T-helper 2 cell treated with Interferon-gamma antibody and Interleukin-4, amounts not matched to agents 100 ng/mL and 5 ng/mL, for 36 hours (primary cell): Measurements from ENCODE around the gene SEPTIN8. TPM values are rescaled to one million over a fixed set of nuclear protein-coding genes. Genes with fewer than 3 reads are reported as not detected.

Source experiments
- intact Hi-C: fragments of 100-400 bp; cut with micrococcal nuclease; formaldehyde crosslinking; loops from one replicate; pipeline ENCODE4 v1.15.1; 2023
- total RNA-seq: library from RNA; stranded (reverse); gene quantifications from 2 replicates; pipeline ENCODE4 v1.2.3, GENCODE V29; 2022

The SEPTIN8 gene, protein sequence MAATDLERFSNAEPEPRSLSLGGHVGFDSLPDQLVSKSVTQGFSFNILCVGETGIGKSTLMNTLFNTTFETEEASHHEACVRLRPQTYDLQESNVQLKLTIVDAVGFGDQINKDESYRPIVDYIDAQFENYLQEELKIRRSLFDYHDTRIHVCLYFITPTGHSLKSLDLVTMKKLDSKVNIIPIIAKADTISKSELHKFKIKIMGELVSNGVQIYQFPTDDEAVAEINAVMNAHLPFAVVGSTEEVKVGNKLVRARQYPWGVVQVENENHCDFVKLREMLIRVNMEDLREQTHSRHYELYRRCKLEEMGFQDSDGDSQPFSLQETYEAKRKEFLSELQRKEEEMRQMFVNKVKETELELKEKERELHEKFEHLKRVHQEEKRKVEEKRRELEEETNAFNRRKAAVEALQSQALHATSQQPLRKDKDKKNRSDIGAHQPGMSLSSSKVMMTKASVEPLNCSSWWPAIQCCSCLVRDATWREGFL
- total RNA-seq = 28.2 and 32.6 TPM in 2 replicates

DNA sequence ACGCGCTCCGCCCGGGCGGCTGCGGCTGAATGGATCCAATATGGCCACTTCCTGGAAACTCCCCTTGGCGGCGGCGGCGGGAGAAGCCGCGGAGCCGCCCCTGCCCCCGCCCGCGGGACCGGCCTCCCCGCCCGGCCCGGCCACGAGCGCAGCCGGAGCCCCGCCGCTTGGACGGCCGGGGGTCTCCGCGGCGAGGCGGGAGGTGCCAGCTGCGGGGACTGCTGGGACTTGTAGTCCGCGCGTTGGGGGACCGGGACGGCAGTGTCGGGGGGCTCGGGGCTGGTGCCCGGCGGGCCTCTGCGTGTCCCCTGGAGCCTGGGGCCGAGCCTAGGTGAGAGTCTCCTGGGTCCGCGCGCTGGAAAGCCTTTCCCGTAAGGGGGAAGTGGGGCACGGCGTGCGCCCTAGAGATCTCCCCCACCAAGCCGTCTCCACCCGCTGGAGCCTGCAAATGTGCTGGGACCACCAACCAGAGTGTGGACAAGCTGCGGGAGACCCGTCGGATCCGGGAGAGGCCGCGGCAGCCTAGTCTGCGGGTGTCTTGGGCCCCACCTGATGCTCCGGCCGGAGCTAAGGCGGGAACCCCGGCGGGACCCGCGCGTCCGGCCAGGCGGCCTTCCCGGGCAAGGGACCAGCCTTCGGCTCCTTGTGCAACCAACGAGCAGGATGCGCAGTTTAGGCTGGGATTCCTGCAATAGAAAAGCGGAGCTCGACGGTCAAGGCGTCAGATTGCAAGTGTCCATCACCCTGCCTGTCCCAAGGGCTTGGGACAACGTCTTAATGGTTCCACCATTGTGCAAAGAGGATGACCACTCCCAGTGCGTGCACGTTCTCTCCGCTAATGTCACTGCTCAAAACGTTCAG is at the start of gene SEPTIN8:
TSS of gene SEPTIN8 (minus strand) at position 31 of the 861 bp plus-strand sequence. CDS start 102 bp downstream, outside the sequence.
- intact Hi-C loops = loop anchor here (5.0 kb wide), 2 partner anchors 40 to 45 kb away; partner anchors contain the start of gene KIF3A

DNA sequence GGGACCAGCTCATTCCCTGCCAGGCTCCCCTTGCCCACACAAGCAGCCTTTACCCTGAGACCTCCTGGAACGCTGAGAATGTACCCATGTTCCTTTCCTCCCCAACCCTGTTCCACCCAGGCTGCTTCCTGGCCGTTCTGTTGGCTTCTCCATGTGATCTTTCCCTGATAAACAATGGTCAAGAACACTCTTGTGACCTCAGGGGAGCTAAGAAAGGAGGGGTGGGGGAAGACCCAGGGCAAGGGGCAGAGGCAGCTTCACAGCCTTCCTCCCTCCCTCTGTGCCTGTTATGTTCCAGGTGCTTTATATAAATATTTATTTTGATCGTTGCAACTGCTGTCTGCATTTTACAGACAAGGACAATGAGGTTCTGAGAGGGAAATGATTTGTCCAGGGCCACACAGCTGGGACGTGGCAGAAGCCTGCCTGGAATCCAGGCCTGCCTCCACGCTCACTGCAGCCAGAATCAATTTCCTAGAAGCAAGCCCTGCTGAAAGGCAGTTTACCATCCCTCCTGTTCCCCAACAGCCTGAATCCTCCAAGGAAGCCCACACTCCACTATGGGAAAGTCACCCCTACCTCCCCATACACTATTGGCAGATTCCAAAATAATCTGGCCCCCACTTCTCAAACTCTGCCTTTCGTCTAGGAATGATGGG is 49.5 kb upstream of the SEPTIN8 start:
- intact Hi-C loops = no loop called here

DNA sequence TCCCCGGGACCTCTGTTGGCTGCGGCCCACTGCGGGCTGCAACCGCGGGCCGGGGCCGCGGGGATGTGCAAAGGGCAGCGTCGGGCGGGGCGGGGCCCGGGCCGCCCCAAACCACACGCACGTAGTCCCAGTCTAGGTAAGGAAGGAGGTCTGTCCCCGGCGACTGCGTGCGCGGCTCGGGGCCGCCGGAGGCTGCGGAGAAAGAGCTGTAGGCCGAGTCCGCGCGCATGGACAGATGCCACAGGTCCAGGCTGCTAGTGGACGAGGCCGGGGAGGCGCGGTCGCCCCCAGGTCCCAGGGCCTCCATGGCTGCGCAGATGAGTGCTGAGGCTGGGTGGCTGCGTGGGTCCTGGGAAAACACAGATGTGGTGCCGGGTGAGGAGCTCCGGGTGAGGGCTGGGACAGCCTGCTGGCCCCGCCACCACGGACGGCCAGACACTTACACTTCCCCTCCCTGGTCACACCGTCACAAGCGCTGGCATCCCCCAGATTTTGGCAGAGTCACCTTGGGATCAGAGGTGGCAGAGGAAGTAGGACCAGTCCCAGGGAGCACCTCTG is 48.9 kb upstream of the SEPTIN8 start:
- intact Hi-C loops = no loop called here

DNA sequence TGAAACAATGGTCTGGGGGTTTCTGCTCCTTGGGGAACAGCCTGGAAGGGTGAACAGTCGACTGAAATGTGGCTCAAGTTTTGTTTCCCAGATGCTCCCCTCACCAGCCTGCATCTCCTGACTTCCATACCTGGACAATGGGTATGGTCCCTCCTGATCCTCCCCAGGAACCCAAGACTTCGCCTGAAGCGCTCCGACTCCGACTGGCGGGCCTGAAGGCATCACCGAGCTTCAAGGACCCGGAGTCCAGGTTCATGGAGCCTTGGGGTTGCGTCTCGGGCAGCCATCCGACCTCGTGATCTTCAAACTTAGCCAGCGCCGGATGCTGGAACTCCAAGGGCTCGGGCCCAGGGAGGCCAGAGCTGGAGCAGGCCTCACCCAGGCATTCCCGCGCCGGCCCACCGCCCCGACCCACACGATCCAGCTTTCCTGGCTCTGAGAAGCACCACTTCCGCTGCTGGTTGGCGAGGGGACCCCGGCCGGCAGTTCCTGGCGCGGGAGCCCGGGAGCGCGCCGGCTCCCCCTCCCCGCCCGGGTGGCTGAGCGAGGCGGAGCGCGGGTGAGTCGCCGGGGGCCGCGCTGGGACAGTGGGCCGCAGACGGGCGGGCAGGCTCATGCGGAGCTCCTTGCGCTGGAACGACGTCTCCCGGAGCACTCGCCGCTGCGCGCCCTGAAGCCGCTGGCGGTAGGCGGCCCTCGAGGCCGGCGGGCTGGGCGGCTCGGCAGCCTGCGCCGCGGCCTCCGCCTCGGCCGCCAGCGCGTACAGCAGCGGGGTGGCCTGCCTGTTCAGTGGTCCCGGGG is 48.2 kb upstream of the SEPTIN8 start:
- intact Hi-C loops = no loop called here

DNA sequence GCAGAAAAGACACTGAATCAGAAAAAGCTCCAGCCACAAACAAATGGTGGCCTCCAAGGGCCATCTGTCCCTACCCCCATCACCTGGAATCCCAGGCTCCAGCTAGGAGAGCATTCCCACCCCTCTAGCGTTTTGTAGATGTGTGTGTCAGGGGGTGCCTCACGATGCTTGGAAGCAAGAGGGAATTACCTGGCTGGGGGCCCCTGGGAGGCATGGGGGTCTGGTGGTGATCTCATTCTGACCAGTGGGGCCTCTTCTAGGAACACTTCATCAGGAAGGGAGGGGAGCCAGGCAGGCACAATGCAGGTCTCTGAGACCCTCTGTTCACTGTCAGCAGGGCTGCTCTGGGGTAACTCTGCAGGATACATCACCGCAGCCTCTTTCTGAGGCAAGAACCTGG is 47.4 kb upstream of the SEPTIN8 start:
- intact Hi-C loops = loop anchor here (5.0 kb wide), 2 partner anchors 47 to 87 kb away; partner anchors contain the start of genes KIF3A and SEPTIN8

DNA sequence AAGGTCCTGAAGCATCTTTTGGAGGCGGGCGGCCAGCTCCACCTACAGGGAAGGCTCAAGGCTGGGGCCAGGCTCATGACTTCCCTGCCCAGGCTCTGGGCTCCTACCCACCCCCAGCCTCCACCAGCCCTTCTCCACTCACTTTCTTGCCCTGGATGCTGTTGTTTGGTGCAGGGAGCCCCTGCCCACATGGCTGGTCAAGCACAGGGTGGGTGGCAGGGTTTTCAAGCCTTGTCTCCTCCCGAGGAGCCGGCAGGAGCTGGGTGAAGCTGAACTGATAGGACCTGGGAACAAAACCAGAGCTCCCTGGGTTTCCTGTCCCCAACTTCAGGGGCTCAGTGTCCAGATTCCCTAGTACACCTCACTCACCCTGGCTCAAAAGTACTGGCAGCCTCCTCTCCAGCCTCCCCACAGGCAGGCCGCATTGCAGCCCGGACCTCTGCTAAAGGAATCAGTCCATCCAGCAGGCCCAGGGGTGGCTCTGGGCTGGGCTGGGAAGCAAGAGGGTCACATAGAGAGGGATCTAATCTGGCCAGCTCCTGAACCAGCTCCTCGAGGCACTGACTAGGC is 46.5 kb upstream of the SEPTIN8 start:
- intact Hi-C loops = loop anchor here (5.0 kb wide), 2 partner anchors 46 to 86 kb away; partner anchors contain the start of genes KIF3A and SEPTIN8

DNA sequence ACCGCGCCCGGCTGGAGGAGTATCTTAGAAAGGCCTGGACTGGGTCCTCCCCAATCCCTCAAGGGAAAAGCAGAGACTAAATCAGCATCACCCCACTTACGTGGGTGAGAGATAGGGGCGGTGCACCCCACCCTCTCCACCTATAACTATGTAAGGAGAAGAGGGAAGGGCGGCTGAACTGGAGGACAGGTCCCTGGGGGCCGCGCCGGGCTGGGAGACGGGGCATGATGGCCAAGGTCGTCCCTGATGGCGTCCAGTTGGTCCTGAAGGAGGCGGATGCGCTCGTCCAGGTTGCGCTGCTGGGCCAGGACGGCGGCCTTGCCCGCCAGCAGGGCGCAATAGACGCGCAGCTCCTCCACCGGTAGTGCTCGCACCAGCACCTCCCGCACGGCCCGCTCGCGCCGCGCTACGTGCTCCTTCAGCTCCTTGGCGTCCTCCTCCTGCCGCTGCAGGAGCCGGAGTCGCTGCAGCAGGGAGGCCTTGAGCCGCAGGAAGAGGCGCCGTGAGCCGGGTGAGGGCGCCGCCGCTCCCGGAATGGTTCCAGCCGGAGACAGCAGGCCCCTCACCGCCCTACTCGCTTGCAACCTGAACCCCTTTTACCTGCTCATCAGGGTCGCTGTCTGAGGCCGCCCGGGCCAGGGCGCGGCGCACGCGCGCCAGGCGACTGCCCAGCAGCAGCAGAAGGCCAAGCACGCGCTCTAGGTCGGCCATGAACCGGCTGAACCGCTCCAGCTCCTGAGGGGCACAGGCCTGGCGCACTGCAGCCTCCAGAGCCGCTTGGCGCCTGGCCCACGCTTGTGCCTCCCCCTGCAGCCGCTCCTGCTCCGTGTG is 45.8 kb upstream of the SEPTIN8 start:
- intact Hi-C loops = loop anchor here (5.0 kb wide), 2 partner anchors 46 to 86 kb away; partner anchors contain the start of genes KIF3A and SEPTIN8

DNA sequence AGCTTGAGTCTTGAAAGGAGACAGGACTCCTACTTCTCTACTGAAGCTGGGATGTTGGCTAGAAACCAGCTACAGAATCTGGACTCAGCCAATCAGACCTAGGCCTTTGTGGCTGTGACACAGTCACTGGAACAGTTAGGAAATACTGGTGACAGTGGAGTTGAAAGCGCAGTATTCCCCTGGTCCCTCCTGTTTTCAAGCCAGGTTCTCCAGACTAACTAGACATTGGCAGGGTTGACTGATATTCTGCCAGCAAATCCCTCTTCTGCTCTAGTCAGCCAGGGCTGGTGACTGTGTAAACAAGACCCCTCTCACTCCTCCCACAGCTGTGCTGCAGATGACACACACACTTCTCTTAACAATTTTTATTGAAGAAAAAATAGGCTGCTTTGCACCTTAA is 44.8 kb upstream of the SEPTIN8 start:
- intact Hi-C loops = loop anchor here (2.0 to 5.0 kb wide), 3 partner anchors 44 to 435 kb away; partner anchors contain the start of genes KIF3A and SEPTIN8

DNA sequence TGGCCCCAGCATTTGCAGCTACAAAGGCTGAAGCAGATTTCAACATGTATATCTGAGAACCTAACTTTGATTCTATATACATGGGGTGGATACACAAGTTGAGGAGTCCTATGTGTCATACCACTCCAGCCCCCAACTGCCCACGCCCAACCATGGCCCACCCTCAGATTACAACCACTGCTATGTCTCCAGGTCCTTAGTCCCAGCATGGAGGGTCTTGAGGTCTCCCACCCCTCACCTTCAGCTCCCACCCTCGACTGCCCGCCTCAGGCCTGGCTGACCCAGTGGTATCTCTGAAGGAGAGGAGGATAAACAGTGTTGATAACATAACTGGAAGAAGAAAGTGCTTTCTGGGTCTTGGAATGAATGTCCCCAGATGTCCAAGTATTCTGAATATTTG is 44.3 kb upstream of the SEPTIN8 start:
- intact Hi-C loops = loop anchor here (2.0 to 5.0 kb wide), 3 partner anchors 44 to 435 kb away; partner anchors contain the start of genes KIF3A and SEPTIN8

DNA sequence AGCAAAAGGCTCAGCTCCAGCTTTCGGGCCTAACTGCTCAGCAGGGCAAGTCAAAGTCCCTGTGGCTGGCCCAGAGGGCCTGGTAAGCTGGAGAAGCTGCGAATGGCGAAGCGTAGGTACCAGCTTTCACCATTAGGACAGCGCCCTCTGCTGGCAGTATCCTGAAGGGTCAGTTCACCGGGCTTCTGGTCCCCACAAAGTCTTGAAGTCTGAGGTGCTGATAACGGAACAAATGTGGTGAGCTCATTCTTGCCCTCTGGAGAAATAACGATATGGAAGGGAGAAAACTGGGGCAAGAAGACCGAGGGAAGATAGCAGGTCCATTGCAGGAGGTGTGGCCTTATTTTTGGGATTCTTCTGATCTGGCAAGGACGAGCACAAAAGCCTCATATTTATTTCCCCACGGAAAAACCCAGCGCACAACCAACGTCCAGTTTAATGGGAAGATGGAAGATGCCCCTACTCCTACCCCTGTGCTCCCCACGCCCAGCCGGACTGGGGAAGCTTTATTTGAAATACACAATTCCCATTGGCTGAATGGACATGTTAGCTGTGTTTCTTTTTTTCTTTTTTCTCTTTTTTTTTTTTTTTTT is 43.2 kb upstream of the SEPTIN8 start:
- intact Hi-C loops = loop anchor here (1.0 to 5.0 kb wide), 6 partner anchors 43 to 433 kb away; partner anchors contain the start of genes CCNI2, KIF3A and SEPTIN8

DNA sequence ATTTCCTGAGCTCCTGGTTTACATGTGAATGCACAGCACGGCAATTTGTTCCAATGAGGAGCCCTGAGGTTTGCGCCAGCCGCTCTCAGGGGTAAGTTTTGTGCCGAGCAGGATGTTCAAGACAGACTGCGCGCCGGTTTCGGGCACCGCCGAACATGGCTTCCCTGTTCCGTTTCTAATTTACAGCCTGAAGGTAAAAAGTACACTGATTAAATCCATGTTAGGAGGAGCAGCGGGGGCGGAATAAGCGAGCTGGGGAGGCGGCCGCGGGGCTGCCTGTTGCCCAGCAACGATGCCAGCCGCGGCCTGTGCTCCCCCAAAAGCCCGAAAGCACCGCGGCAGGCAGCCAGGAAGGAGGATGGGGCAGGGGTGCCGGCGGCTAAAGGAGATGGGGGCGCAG is 42.4 kb upstream of the SEPTIN8 start:
- intact Hi-C loops = no loop called here

DNA sequence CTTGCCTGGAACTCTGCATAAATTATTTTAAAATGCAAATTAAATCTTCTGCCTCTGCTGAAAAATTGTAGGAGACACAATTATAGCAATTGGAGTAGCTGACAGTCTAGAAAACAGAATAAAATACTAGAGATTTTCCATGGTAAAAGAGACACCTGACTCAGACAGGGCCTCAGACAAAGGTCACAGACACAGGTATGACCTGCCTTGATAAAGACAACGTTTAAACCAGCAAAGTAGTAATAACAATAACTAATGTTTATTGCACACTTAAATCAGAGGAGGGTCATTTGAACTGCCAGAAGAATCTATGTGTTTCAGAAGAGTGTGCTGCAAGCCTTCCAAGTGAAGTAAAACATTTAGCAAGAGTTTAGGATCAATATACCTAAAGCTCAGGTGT is 40.0 kb upstream of the SEPTIN8 start:
- intact Hi-C loops = no loop called here

DNA sequence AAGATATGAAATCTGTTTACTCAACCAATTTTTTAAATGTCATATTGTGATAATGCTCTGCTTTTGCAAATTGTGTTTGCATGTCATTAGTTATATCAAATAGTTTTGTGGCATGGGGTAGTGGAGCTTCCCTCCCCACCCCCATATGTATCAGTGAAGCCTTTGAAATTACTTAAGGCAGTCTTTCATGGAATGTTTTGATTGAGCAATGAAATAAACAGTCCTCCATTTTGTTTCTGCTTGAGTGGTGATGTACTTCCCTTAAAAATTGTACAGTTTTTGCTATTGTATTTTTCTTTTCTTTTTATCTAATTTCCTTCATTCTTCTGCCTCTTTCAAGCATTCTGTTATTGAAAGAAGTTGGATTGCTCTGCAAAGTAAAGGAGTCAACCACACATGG is 39.5 kb upstream of the SEPTIN8 start:
- intact Hi-C loops = no loop called here

DNA sequence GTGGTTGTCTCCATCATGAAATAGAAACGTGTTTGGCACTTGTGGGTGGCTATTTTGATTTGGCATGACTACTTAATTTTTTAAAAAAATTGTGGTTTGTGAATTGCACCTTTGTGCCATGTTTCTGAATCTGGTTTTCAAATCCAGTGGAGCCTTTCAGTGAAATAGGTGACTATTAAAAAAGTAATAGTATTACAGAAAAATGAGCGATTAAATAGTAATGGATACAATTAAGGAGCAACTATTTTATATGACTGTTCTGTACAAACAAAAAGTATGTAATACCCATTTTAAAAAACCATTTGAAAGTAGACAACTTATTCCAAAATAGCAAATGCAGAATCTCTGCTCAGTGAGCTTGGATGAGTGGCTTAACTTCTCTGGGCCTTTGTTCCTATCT is 39.0 kb upstream of the SEPTIN8 start:
- intact Hi-C loops = no loop called here

DNA sequence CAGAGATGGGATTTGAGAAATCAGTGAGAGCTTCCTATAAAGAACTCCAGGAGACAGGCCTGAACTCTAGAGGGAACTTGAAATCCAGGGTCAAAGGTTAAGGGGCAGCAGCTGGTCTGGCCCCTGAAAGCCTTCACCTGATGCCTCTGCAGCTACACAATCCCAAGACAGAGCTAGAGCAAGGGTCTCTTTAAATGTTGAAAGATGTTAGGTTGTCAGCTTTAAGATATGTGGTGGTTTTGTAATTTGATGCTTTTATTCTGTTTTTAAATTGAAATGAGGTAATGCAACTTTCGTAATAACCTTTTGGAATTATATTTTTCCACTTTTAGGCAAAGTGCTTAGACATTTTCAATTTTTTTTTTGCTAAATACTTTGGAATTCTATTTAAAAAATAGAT is 38.4 kb upstream of the SEPTIN8 start:
- intact Hi-C loops = no loop called here

DNA sequence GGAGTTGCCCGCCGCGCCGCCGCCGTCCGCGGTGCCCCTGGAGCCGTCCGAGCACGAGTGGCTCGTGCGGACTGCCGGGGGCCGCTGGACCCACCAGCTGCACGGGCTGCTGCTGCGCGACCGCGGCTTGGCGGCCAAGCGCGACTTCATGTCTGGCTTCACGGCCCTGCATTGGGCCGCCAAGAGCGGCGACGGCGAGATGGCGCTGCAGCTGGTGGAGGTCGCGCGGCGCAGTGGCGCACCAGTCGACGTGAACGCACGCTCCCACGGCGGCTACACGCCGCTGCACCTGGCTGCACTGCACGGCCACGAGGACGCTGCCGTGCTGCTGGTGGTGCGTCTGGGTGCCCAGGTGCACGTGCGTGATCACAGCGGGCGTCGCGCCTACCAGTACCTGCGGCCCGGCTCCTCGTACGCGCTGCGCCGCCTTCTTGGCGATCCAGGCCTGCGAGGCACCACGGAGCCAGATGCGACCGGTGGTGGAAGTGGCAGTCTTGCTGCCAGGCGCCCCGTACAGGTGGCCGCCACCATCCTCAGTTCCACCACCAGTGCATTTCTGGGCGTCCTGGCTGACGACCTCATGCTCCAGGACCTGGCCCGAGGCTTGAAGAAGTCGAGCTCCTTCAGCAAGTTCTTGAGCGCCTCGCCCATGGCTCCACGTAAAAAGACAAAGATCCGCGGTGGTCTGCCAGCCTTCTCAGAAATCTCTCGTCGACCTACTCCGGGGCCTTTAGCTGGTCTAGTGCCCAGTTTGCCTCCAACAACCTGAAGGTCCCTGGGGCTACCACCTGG is 37.7 kb upstream of the SEPTIN8 start:
- intact Hi-C loops = no loop called here
